ENCODE results near the gene ZNF415. TPM values are rescaled to one million over a fixed set of nuclear protein-coding genes. Genes with fewer than 3 reads are reported as not detected.
"Not testable (repeated sequence)": the region's sequence is repeated elsewhere in the genome, so short reads cannot be mapped to it uniquely, and the experiment has no call there.

Gene ZNF415
- polyA plus RNA-seq (2013, experiment 1 of 2; ENCODE audit: insufficient read length): 4.9 TPM
- polyA plus RNA-seq (2013, experiment 2 of 2; ENCODE audit: insufficient read length): 4.3 TPM

GRCh38 chr19:53132141-53132991, at the start of gene ZNF415:
TSS of gene ZNF415 (minus strand) at chr19:53132910. CDS start at chr19:53122676, 10,234 bp downstream.
- DNase-seq: peak; percentile 76

- peak; percentile 19 for DNase-seq
Measured at GRCh38 chr19:53182202-53182601, 49.5 kb upstream of the ZNF415 start.

- DNase-seq: no peak
Measured at GRCh38 chr19:53177986-53178385, 45.3 kb upstream of the ZNF415 start.

DNA sequence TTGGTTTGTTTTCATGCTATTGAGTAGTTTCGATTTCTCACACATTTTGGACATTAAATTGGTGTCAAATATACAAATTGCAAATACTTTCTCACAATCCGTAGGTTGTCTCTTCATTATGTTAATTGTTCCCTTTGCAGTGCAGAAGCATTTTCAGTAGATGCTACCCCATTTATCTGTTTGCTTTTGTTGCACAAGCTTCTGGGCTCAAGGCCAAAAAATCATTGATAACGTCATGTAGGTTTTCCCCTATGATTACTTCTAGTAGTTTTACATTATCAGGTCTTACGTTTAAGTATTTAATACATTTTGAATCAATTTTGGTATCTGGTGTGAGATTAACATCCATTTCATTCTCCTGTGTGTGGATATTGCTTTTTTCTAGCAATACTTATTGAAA, 40.2 kb upstream of the ZNF415 start:
- no peak for DNase-seq

GRCh38 chr19:53165691-53166091, 33.0 kb upstream of the ZNF415 start:
- no peak for DNase-seq

- no peak for DNase-seq
Measured at GRCh38 chr19:53161123-53161522, 28.4 kb upstream of the ZNF415 start.

DNA sequence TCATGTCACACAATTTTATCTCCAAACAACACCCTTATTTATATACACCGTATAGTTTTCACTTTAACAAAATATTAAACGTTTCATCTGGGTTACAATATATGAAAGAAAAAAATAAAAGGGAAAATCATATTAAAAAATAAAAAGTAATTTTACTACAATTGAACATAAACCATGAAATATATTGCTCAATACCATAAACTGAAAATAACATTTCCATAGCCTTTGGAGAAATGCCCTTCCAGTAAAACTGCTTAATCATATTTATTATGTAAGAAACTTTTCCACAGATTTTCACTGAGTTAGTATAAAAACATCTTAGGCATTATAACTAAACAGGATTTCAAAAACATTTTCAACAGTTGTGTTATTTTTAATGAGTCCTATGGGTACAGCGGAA, 27.6 kb upstream of the ZNF415 start:
- DNase-seq: no peak

GRCh38 chr19:53158119-53158656, 25.5 kb upstream of the ZNF415 start:
- DNase-seq: peak; percentile 25

DNA sequence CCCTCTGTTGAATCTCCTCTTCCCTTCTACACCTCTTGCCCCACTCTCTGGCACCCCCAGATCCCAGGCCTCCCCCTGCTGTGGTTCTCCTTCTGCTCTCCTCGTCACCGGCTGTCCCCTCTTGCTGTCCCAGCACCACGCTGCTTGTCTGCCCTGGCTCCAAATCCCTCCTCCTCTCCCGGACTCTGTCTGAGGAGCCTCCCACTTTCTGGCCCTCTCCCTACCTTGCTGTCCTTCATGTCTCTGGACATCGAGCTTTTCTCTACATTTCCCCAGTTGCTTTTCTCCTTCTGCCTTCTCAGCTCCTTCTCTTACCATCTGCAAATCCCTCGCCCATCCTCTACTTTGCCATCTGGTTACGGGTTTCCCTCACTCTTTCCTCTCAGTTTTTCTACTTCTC, 24.9 kb upstream of the ZNF415 start:
- DNase-seq: no peak

GRCh38 chr19:53156850-53157249, 24.1 kb upstream of the ZNF415 start:
- no peak for DNase-seq

GRCh38 chr19:53147645-53148044, 14.9 kb upstream of the ZNF415 start:
- no peak for DNase-seq

GRCh38 chr19:53140351-53140750, 7.6 kb upstream of the ZNF415 start:
- no peak for DNase-seq

- DNase-seq: no peak
Measured at GRCh38 chr19:53136432-53136831, 3.7 kb upstream of the ZNF415 start.

- no peak for DNase-seq
Measured at GRCh38 chr19:53131727-53132126, 983 bp downstream of the ZNF415 start.

GRCh38 chr19:53131085-53131590, 1.6 kb downstream of the ZNF415 start:
- no peak for DNase-seq

DNA sequence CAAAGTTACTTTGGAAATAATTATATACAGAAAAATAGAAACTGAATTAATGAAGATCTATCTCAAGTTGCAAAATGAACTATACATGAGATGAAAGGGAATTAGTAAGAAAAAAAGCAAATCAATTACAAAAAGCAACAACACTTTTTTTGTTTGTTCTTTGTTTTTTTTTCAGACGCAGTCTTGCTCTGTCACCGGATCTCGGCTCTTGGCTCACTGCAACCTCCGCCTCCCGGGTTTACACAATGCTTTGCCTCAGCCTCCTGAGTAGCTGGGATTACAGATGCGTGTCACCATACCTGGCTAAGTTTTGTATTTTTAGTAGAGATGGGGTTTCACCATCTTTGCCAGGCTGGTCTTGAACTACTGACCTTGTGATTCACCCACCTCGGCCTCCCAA, 2.2 kb downstream of the ZNF415 start:
- DNase-seq: no peak

GRCh38 chr19:53126733-53127526, 5.8 kb downstream of the ZNF415 start:
- not testable (repeated sequence) for DNase-seq

- DNase-seq: no peak
Measured at GRCh38 chr19:53123400-53123799, 9.3 kb downstream of the ZNF415 start.

DNA sequence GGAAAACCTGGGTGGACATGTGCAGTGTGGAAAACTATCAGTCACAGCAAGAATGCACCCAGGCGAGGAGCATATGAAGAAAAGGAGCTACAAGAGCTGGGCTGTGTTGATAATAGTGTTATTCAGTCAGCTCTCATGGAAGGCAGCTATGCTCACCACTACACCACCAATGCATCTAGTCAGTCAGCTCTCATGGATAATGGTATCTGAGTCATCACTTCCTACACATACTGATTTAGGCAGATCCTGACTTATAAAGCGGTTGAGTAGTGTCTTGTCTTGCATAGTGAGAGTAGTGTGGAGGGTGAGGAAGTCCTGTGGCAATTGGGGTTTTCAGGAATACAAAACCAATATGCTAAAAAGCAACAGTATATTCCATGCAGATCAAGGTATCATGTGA, 20.4 kb downstream of the ZNF415 start:
- DNase-seq: no peak

DNA sequence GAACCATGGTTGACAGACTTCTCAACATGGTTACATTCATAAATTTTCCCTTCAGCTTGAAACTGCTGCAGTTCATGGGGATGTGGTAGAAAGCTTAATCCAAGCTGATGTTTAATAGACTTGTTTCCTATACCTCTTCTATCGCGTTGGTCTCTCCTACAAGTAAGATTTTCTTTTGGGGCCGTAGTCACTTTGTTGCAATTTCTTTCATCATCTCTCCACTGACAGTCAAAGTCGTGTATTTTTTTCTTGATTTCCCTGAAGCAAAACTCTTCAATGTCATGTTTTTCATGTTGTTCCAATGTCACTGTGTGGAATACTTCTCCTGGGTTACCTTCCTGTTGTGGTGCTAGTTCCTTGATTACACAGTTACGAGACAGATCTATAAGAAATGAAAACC, 23.2 kb downstream of the ZNF415 start:
- DNase-seq: no peak

DNA sequence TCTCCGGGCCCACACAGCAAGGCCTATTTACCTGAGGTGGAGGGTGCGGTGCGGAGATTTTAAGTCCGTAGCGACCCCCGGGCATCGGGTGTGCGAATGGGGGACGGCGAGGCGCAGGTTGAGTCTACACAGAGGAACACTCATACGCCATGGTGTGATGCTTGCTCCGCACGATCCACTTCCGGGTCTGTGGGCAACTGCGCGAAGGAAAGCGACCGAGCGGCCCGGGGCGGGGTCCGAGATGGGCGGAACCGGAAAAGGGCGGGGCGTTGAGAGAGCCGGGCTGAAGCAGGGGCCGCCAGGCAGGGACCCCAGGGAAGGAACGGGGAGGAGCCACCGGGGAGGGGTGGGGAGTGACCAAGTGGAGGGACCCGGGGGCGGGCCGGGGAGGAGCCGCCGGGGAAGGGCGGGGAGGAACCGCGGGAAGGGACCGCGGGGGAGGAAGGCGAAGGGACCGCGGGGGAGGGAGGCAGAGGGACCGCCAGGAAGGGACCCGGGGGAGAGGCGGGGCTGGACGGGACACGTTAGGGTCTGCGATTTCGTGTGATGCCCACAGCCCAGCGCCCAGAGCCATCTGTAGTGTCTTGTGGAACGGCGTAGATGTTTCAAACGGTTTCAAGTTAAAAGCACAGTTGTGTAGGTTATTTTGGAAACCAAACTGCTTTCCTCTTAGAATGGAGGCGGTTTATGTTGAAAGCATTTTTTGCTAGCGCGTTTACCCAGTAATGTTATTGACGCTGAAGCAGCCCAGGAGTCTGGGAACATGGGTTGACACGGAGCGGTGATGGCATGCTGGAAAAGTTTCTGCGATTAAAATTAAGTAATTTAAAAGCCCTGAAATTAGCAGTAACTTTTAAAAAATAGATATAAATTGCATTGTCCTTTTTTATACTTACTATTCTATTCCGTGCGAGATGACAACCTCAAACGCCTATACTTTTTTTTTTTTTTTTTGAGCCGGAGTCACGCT, 29.2 kb downstream of the ZNF415 start, which contains the start of gene ZNF160:
Gene ZNF160 (minus strand): TSS at position 189 of the 970 bp plus-strand sequence. CDS start 17,146 bp downstream, outside the sequence.
- DNase-seq: peak; percentile 97

Data from fibroblast of skin of abdomen (primary cell).